HG02970 (cell line): Measurements from ENCODE around the gene SYTL2.

Experiments
- ATAC-seq: cut with Tn5 transposase; IDR thresholded peaks from one replicate; pipeline ENCODE4 v1.9.1; 2021; ENCODE audit warnings: mild to moderate bottlenecking, moderate library complexity, moderate number of reproducible peaks; ENCODE audit not compliant: unreplicated experiment, low FRiP score

SYTL2 gene

DNA sequence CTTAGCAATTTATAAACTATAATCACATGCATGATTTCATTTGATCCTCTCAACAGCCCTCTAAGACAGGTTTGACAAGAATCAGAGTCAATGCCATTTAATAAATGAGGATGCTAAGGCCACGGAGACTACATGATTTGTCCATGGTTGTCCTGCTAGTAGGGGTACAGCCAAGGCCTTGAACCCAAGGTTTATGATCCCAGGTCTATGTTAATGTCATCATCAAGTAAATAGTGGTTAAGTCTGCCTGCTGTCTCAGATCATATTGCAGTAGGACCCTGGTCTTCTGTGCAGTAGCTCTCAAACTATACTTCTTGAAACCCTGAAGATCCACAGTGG lies 17.7 kb upstream of the SYTL2 start:
- no peak for ATAC-seq

GRCh38 chr11:85827748-85828639 lies 17.1 kb upstream of the SYTL2 start:
- no peak for ATAC-seq

- ATAC-seq = no peak
Observed at GRCh38 chr11:85826116-85826855, 15.3 kb upstream of the SYTL2 start.

- ATAC-seq = no peak
Observed at GRCh38 chr11:85825616-85826015, 14.7 kb upstream of the SYTL2 start.

DNA sequence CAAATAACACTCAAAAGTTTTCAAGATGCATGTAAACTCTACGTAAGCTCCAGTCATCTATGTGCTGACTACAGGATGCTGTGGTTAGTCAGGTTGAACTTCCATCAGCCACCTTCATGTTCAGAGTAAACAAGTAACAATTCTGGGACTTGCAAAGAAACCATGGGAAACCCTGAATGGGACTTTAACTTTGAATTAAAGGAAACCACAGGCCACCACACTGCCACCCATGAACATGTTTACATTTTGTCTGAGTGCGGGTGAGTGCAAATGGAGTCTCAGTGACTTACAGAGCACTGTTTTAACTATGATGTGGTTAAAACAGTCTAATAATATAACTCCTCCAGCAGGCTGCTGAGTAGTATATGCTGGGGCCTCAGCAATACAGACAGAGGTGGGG lies 12.9 kb upstream of the SYTL2 start:
- ATAC-seq = no peak

DNA sequence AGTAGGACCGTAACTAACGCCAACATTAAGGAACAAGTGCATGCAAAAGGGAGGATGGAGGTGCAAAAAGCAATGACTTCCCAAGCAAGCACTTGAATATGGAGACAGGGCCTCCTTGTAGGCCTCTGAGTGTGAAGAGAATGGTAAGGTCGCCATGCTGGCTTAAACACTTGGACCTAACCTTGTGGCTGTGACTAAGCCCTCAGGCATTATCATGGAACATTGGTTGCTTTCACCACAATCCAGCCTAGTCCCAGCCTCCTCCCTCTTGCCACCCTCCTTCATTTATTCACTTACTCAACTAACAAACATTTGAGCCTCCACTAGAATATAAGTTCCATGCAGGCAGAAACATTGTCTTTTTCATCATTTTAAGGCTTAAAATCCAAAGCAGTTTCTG lies 11.9 kb upstream of the SYTL2 start:
- no peak for ATAC-seq

- ATAC-seq = no peak
Observed at GRCh38 chr11:85821636-85822035, 10.7 kb upstream of the SYTL2 start.

DNA sequence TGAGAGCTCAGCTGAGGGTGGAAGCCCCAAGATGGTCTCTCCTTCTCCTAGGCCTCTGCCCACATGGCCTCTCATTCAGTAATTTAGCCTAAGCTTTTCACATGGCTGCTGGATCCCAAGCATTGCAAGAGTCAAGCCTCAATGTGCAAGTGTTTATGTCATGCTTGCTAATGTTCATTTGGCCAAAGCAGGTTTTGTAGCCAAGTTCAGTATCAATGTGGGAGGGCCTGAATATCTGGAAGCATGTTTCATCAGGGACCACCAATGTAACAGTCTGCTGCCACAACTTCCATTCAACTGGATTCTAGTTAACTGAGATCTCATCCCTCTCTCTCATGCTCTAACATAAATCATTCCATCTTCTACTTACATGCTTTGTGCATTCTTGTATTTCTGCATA lies 8.5 kb upstream of the SYTL2 start:
- ATAC-seq = no peak

DNA sequence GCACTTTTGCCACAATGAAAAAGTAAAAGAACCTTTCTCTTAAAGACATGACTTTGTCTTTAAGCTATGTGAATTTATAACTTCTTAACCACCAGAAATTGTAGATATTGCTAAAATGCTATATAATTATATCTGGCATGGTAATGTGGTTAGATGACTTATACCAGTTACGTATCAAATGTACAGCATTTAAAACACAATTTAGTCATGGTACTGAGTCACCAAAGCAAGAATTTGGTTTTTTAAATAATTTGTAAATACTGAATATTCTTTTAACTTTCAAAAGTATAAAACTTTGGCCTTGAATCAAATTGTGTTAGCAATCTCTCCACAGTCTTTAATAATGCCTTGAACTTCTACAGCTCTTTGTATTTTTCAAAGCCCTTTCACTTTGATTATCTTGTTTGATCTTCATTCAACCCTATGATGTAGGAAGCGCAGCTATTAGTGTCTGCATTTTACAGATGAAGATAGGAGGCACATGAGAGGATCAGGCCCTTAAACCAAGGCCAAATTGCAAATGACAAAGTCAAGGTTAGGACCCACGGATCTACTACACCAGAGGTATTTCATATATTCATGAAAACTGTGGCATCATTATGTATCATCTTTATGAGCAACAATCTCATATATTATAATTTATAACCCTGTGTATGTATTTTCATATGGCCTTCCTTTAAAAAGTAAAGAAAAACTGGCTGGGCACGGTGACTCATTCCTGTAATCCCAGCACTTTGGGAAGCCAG lies 4.4 kb upstream of the SYTL2 start:
- ATAC-seq = no peak

- no peak for ATAC-seq
Observed at GRCh38 chr11:85813721-85814120, 2.8 kb upstream of the SYTL2 start.

GRCh38 chr11:85811624-85812023 lies 683 bp upstream of the SYTL2 start:
- ATAC-seq = no peak

- no peak for ATAC-seq
Observed at GRCh38 chr11:85810521-85810870, 445 bp downstream of the SYTL2 start.

DNA sequence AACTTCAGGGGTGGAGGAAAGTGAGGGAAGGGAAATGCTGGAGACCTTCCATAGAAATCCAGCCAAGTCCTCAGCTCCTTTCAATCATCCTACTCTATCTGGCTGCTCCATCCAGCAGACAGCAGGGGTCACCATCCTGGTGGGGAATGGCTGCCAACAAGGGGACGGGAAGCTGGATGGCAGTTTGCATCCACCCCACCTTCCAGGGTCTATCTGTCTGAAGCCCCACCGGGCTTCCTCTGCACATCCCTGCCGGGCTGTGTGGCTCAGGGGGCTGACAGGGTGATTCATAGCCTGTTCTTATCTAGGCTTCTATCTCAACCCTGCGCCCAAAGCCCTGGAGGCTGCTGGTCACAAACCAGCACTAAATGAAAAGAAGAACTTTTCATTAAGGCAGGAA lies 1.1 kb downstream of the SYTL2 start:
- no peak for ATAC-seq

- ATAC-seq = no peak
Observed at GRCh38 chr11:85809191-85809590, 1.8 kb downstream of the SYTL2 start.

DNA sequence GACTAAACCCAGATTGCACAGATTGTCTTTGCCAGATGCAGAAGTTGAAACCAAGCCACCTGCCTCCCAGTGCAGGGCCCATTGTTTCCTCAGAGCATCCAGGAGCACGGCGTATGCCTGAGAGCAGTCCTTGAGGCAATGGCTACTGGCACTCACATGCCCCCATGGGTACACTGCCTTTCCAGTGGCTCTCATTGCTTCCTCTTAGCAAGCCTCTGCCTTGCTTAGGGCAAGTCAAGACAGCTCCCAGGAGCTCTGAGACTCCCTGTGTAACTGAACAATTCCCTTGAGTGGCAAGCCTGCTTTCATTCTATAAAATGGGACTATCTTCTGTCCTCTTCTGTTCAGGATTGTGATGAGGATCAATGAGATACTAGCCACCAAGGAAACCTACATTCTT lies 4.1 kb downstream of the SYTL2 start:
- ATAC-seq = no peak

DNA sequence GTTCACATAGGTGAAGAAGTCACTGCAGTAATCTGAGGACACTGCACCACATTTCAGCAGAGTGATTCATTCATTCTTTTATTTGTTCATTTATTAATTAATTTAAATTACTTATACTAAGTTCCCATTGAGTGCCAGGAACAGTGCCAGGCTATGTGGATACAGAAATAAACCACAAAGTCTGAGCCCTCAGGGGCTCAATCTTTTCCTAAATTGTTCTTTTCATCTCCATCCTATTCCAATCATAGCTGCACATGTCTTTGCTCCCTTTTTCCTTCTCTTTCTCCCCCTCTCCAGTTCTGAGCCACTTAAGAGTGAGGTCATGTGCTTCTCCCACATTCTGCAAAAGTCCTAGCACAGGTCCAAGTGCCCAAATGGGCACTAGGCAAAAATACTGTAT lies 4.9 kb downstream of the SYTL2 start:
- no peak for ATAC-seq

DNA sequence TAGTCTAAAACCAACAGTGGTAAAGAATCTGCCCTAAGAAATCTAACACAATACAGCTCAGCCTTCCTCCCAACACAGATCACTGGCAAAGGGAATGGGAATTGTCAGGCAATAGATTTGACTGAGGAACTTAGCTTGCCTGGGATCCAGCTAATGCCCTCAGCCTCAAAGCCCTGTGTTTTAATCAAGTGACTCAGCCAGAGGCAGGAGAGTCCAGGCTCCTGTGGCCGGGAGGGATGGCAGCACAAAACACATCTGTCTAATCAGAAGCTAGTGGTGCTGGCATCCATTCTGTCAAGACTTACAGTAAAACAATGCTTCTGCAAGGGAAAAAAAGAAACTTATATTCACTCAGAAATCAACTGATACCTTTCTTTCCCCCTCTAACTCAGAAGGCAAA lies 5.6 kb downstream of the SYTL2 start:
- ATAC-seq = no peak

GRCh38 chr11:85803920-85804319 lies 7.0 kb downstream of the SYTL2 start:
- no peak for ATAC-seq

DNA sequence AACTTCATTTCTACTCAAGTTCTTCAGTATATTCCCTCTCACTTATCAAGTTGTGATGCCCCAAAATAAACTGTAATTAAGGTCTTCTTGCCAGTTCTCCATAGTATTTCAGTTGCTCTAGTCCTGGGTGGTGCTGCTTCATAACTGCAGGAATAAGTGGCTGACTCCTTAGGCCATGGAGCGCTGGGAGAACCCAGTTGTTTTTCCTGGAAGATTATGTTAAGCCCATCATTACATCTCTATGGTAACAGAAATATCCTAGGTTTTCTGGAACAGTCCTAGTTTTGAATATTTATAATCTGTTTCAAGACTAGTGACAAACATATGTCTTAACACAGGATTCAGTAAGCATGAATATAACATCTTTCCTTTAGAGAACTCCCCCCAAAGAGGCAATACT lies 7.6 kb downstream of the SYTL2 start:
- no peak for ATAC-seq

DNA sequence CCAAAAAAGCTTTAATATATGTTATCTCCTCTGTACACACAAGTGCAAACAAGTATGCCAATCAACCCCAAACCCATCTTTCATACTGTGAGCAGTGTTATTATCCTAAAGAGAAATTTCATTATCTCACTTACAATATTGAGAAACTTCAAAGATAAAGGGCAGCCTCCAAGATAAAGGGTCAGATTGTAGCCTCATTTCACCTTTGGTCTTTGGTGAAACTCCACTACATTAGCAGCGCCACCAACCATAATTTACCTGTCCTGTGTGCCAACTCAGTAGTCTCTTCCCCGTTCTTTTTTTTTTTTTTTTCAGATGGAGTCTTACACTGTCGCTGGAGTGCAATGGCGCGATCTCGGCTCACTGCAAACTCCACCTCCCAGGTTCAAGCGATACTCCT lies 9.4 kb downstream of the SYTL2 start:
- no peak for ATAC-seq

DNA sequence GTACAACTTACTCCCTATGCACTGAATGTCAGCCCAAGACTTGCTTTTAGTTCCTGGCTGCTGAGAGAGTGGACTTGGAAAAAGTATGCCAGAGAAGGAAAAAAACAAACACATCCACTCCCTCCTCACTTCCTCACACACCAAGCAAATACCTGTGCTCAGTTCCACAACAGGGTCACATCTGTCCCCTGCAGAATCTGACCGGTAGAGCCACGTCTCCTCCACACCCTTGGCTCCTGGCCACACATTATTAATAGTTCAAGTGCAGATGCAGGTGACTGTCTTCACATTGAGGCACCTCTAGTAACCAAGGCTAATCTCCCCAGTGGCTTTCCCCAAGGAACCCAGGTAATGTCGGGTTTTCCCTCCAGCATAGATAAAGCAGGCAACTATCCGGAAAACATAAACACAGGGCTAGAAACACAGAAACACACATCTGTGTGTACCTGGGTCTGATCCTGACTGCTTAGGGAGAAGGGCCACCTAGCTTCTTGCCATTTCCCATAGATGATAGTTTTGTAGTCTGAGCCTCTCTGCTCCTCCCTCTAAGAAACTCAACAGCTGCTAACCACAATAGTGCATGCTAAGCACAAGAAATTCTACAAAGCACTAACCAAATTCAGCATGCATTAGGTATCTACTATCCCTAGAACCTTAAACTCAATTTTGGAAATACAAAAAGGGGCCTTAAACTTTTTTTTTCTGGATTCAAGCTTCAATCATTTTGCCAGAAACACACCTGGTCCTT lies 10.2 kb downstream of the SYTL2 start:
- ATAC-seq = no peak
